ENCODE measurements around the gene MICAL2. TPM values are rescaled to one million over a fixed set of nuclear protein-coding genes. Genes with fewer than 3 reads are reported as not detected.

The MICAL2 gene
- total and polyA plus RNA-seq, 2 donors (not counting 1 experiment from before 2014, with no cell fraction given): 0.32 to 0.40 TPM

DNA sequence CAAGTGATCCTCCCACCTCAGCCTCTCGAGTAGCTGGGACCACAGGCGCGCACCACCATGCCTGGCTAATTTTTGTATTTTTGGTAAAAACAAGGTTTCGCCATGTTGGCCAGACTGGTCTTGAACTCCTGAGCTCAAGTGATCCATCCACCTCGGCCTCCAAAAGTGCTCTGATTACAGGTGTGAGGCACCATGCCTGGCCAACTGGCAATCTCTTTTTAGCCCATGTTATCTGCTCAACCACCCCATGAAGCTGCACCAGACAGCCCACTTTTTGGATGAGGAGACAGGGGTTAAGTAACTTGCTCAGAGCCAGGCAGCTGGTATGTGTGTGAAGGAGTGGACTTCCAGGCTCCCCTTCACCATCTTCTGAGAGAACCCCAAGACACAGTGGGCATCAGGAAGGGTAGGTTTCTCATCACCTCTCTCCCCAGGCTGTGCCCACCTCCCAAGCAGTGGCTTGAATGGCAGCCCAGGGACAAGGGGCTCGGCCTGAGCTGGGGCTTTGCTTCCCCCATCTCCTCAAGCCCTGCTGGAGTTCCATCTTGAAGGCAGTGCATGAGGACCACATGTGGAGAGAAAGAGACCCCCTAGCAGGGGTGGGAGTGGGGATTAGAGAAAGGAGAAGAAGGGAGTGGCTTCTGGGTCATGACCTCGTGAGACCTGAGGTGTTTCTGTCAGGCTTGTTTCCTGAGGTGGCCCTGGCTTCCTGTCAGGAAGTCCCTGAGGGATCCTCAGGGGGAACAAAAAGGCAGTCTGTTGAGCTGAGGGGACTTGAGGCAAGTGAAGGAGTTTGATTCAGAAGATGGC lies 179.5 kb downstream of the MICAL2 start:
- ChIA-PET POLR2A (no interaction called here), CTCF (interaction anchor here (1.0 to 1.9 kb wide), 3 partner anchors 8 to 245 kb away, joined by 3 to 7 read pairs (median 3); no protein-coding TSS in a partner anchor)
- TF ChIP-seq, protein P1, sequence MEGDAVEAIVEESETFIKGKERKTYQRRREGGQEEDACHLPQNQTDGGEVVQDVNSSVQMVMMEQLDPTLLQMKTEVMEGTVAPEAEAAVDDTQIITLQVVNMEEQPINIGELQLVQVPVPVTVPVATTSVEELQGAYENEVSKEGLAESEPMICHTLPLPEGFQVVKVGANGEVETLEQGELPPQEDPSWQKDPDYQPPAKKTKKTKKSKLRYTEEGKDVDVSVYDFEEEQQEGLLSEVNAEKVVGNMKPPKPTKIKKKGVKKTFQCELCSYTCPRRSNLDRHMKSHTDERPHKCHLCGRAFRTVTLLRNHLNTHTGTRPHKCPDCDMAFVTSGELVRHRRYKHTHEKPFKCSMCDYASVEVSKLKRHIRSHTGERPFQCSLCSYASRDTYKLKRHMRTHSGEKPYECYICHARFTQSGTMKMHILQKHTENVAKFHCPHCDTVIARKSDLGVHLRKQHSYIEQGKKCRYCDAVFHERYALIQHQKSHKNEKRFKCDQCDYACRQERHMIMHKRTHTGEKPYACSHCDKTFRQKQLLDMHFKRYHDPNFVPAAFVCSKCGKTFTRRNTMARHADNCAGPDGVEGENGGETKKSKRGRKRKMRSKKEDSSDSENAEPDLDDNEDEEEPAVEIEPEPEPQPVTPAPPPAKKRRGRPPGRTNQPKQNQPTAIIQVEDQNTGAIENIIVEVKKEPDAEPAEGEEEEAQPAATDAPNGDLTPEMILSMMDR (IDR thresholded peaks at IDR 0.05): no peak
- no peak for TF ChIP-seq EZH2 (IDR thresholded peaks at IDR 0.05; ENCODE audit: borderline replicate concordance, insufficient read depth, low read depth, low read length, poor library complexity, severe bottlenecking)
- no peak overlapping the region for H3K4me3 Mint-ChIP-seq
- peaks cover 5 to 10% of the 10 kb centered on the region in 2 donors for H3K4me1 ChIP-seq (ENCODE audit: control insufficient read depth in 2 of 2, insufficient read depth in 2 of 2, low read length in 2 of 2)
- H3K9ac ChIP-seq (ENCODE audit: low read length): no peak overlapping the region
- H2AFZ ChIP-seq (ENCODE audit: insufficient read depth, low read depth, low read length, poor library complexity, severe bottlenecking): no peak overlapping the region
- H3K36me3 ChIP-seq (replicated peaks in 1 of 2; ENCODE audit: control extremely low read depth in 1 of 2, control insufficient read depth in 1 of 2, extremely low read depth in 1 of 2, insufficient read depth in 2 of 2, low read length in 1 of 2): no peaks in the 10 kb centered on the region
- DNase-seq: no peak
- H3K9me3 Mint-ChIP-seq (ENCODE audit: insufficient read depth): no peaks in the 10 kb centered on the region
- no peak overlapping the region for H3K4me2 ChIP-seq (replicated peaks; ENCODE audit: low read depth, low read length, poor library complexity, severe bottlenecking)
- intact Hi-C loops (cut with micrococcal nuclease): no loop called here
- H4K20me1 ChIP-seq (ENCODE audit: control insufficient read depth, insufficient read depth, low read length, poor library complexity, severe bottlenecking): no peaks in the 10 kb centered on the region
- no peak for ATAC-seq (ENCODE audit: low read depth)
- peaks cover 0 to 9% (median 0%) of the 10 kb centered on the region in 3 donors for H3K9me3 ChIP-seq (ENCODE audit: control extremely low read depth in 1 of 3, control insufficient read depth in 2 of 3, insufficient read depth in 1 of 3, low read length in 2 of 3)
- no peaks in the 10 kb centered on the region for H3K79me2 ChIP-seq (ENCODE audit: control insufficient read depth, insufficient read depth, low read length)
- H3K27me3 Mint-ChIP-seq: peaks cover 9% of the 10 kb centered on the region
- 50% methylated on average over 2 of the region's 7 CpGs for WGBS (ENCODE audit: insufficient coverage)
- no peak overlapping the region for H3K27ac ChIP-seq (ENCODE audit: low read length in 2 of 2)
- no peak overlapping the region for H3K4me3 ChIP-seq (ENCODE audit: control extremely low read depth in 1 of 5, extremely low read depth in 1 of 5, insufficient read depth in 1 of 5, low read depth in 2 of 5, low read length in 4 of 5)
- H3K4me1 Mint-ChIP-seq: peaks cover 11% of the 10 kb centered on the region
- H3K27me3 ChIP-seq (replicated peaks in 1 of 4; ENCODE audit: control extremely low read depth in 1 of 4, control insufficient read depth in 3 of 4, insufficient read depth in 4 of 4, low read length in 3 of 4): peaks cover 0 to 3% (median 0%) of the 10 kb centered on the region in 4 experiments
- H3K27ac Mint-ChIP-seq: no peak overlapping the region

GRCh38 chr11:12290477-12290922 lies 180.1 kb downstream of the MICAL2 start:
- no peak for ATAC-seq (ENCODE audit: low read depth)
- no peak for TF ChIP-seq EZH2 (IDR thresholded peaks at IDR 0.05; ENCODE audit: borderline replicate concordance, insufficient read depth, low read depth, low read length, poor library complexity, severe bottlenecking)
- TF ChIP-seq, protein P1 (IDR thresholded peaks at IDR 0.05): no peak
- H3K4me2 ChIP-seq (replicated peaks; ENCODE audit: low read depth, low read length, poor library complexity, severe bottlenecking): no peak overlapping the region
- H3K27ac ChIP-seq (ENCODE audit: low read length in 2 of 2): no peak overlapping the region
- no peak overlapping the region for H3K4me3 ChIP-seq (ENCODE audit: control extremely low read depth in 1 of 5, extremely low read depth in 1 of 5, insufficient read depth in 1 of 5, low read depth in 2 of 5, low read length in 4 of 5)
- no peaks in the 10 kb centered on the region for H3K36me3 ChIP-seq (replicated peaks in 1 of 2; ENCODE audit: control extremely low read depth in 1 of 2, control insufficient read depth in 1 of 2, extremely low read depth in 1 of 2, insufficient read depth in 2 of 2, low read length in 1 of 2)
- intact Hi-C loops (cut with micrococcal nuclease): no loop called here
- WGBS (ENCODE audit: insufficient coverage): 48% methylated on average over 11 of the region's 14 CpGs
- no peak overlapping the region for H3K27ac Mint-ChIP-seq
- H3K4me1 Mint-ChIP-seq: peaks cover 11% of the 10 kb centered on the region
- CTCF ChIA-PET: interaction anchor here (1.9 kb wide), 1 partner anchor 8 kb away, joined by 7 read pairs; no protein-coding TSS in a partner anchor
- H3K9me3 Mint-ChIP-seq (ENCODE audit: insufficient read depth): no peaks in the 10 kb centered on the region
- no peak for DNase-seq
- peaks cover 0 to 9% (median 0%) of the 10 kb centered on the region in 3 donors for H3K9me3 ChIP-seq (ENCODE audit: control extremely low read depth in 1 of 3, control insufficient read depth in 2 of 3, insufficient read depth in 1 of 3, low read length in 2 of 3)
- H3K9ac ChIP-seq (ENCODE audit: low read length): no peak overlapping the region
- peaks cover 0 to 3% (median 0%) of the 10 kb centered on the region in 4 experiments for H3K27me3 ChIP-seq (replicated peaks in 1 of 4; ENCODE audit: control extremely low read depth in 1 of 4, control insufficient read depth in 3 of 4, insufficient read depth in 4 of 4, low read length in 3 of 4)
- H3K4me1 ChIP-seq (ENCODE audit: control insufficient read depth in 2 of 2, insufficient read depth in 2 of 2, low read length in 2 of 2): peaks cover 5 to 10% of the 10 kb centered on the region in 2 donors
- peaks cover 4% of the 10 kb centered on the region for H3K27me3 Mint-ChIP-seq
- no peak overlapping the region for H2AFZ ChIP-seq (ENCODE audit: insufficient read depth, low read depth, low read length, poor library complexity, severe bottlenecking)
- no peaks in the 10 kb centered on the region for H4K20me1 ChIP-seq (ENCODE audit: control insufficient read depth, insufficient read depth, low read length, poor library complexity, severe bottlenecking)
- no peaks in the 10 kb centered on the region for H3K79me2 ChIP-seq (ENCODE audit: control insufficient read depth, insufficient read depth, low read length)
- no peak overlapping the region for H3K4me3 Mint-ChIP-seq
- POLR2A ChIA-PET: no interaction called here

Measured in B cell (primary cell).